HEK293T (cell line): ENCODE data around the gene SART3.
A peak's percentile ranks its signal among the peaks of the same experiment; 100 is the strongest.

Experiments
- BHLHE40 ChIP-seq: fragments of 450-650 bp; IDR thresholded peaks from 2 replicates; pipeline ENCODE4 v1.6.1; 2016; ENCODE audit warnings: mild to moderate bottlenecking, moderate library complexity, borderline replicate concordance
- FOXK2 ChIP-seq: fragments of 450-650 bp; IDR thresholded peaks from 2 replicates; pipeline ENCODE4 v1.6.1; 2016; ENCODE audit warnings: mild to moderate bottlenecking
- LEF1 ChIP-seq: fragments of 450-650 bp; IDR thresholded peaks from 2 replicates; pipeline ENCODE4 v1.6.1; 2017; ENCODE audit warnings: mild to moderate bottlenecking, borderline replicate concordance
- SP1 ChIP-seq: fragments of 450-650 bp; IDR thresholded peaks from 2 replicates; pipeline ENCODE4 v1.6.1; 2017
- TF ChIP-seq, protein P1 (sequence below): fragments of 450-650 bp; IDR thresholded peaks from 2 replicates; pipeline ENCODE4 v1.6.1; 2016

DNA sequence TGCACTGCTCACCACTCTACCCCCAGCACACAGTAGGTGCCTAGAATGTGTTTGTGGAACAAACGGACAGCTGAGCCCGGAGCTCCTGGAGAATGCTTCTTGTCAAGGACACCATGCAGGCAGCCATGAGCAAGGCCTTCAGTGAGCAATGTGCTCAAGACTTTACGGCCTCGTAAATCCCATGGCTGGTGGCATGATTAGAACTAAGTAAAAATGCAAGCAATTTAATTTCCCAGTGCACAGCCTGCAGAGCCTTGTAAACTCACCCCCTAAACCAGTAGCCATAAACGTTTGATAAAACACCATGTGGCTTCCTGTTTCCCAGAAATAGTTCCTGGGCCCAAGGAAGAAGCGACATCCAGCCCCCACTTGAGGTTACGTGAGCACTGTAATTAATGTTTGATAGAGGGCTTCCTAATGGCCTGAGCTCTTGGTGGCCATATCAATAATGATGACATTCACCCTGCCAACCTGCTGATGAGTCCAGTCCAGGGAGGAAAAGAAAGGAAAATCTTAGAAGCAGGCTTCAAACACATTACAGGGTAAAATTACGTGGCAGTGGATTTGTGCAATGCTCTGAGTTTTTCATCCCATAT lies 82.3 kb downstream of the SART3 start:
- TF ChIP-seq, protein P1, sequence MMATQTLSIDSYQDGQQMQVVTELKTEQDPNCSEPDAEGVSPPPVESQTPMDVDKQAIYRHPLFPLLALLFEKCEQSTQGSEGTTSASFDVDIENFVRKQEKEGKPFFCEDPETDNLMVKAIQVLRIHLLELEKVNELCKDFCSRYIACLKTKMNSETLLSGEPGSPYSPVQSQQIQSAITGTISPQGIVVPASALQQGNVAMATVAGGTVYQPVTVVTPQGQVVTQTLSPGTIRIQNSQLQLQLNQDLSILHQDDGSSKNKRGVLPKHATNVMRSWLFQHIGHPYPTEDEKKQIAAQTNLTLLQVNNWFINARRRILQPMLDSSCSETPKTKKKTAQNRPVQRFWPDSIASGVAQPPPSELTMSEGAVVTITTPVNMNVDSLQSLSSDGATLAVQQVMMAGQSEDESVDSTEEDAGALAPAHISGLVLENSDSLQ, result 0 out of 2 replicates have a peak, but pooled peaks have one; percentile 23
- TF ChIP-seq LEF1, result no peak
- no peak for TF ChIP-seq SP1
- TF ChIP-seq BHLHE40, result no peak
- TF ChIP-seq FOXK2, result no peak
